Stimulated activated naive B cell treated with anti-CD40 and anti-IgM and Interleukin-4, amounts not matched to agents 10 μg/mL and 1 μg/mL and 100 μg/mL, for 72 hours (primary cell): ENCODE data around the gene MPDZ.
A peak's percentile ranks its signal among the peaks of the same experiment; 100 is the strongest.

Experiments used
- ATAC-seq, 2 donors: fragments of 150-1000 bp; cut with Tn5 transposase; replicated peaks; 2 replicates each; pipeline ENCODE4 v1.10.0; 2021; ENCODE audit warnings: moderate library complexity in 1 of 2
- DNase-seq: peaks from one replicate; pipeline ENCODE4 v3.0.0; 2021
- H3K27ac Mint-ChIP-seq: one replicate; pipeline ENCODE4 v1.8.0; 2022; ENCODE audit warnings: mild to moderate bottlenecking, mixed read lengths
- H3K27me3 Mint-ChIP-seq, 2 donors: one replicate each; pipeline ENCODE4 v1.8.0; 2022; ENCODE audit warnings: mixed read lengths in 2 of 2
- H3K36me3 Mint-ChIP-seq, 2 donors: one replicate each; pipeline ENCODE4 v1.8.0; 2022; ENCODE audit warnings: mixed read lengths in 2 of 2, mild to moderate bottlenecking in 1 of 2
- H3K4me1 Mint-ChIP-seq, 2 donors: one replicate each; pipeline ENCODE4 v1.8.0; 2022; ENCODE audit warnings: mixed read lengths in 2 of 2, mild to moderate bottlenecking in 1 of 2
- H3K4me3 Mint-ChIP-seq, 2 donors: one replicate each; pipeline ENCODE4 v1.8.0; 2022; ENCODE audit warnings: mild to moderate bottlenecking in 2 of 2, mixed read lengths in 2 of 2, moderate library complexity in 1 of 2
- H3K9me3 Mint-ChIP-seq, 2 donors: one replicate each; pipeline ENCODE4 v1.8.0; 2022; ENCODE audit warnings: mixed read lengths in 2 of 2, mild to moderate bottlenecking in 1 of 2

The MPDZ gene, protein sequence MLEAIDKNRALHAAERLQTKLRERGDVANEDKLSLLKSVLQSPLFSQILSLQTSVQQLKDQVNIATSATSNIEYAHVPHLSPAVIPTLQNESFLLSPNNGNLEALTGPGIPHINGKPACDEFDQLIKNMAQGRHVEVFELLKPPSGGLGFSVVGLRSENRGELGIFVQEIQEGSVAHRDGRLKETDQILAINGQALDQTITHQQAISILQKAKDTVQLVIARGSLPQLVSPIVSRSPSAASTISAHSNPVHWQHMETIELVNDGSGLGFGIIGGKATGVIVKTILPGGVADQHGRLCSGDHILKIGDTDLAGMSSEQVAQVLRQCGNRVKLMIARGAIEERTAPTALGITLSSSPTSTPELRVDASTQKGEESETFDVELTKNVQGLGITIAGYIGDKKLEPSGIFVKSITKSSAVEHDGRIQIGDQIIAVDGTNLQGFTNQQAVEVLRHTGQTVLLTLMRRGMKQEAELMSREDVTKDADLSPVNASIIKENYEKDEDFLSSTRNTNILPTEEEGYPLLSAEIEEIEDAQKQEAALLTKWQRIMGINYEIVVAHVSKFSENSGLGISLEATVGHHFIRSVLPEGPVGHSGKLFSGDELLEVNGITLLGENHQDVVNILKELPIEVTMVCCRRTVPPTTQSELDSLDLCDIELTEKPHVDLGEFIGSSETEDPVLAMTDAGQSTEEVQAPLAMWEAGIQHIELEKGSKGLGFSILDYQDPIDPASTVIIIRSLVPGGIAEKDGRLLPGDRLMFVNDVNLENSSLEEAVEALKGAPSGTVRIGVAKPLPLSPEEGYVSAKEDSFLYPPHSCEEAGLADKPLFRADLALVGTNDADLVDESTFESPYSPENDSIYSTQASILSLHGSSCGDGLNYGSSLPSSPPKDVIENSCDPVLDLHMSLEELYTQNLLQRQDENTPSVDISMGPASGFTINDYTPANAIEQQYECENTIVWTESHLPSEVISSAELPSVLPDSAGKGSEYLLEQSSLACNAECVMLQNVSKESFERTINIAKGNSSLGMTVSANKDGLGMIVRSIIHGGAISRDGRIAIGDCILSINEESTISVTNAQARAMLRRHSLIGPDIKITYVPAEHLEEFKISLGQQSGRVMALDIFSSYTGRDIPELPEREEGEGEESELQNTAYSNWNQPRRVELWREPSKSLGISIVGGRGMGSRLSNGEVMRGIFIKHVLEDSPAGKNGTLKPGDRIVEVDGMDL (N-terminal part only)

DNA sequence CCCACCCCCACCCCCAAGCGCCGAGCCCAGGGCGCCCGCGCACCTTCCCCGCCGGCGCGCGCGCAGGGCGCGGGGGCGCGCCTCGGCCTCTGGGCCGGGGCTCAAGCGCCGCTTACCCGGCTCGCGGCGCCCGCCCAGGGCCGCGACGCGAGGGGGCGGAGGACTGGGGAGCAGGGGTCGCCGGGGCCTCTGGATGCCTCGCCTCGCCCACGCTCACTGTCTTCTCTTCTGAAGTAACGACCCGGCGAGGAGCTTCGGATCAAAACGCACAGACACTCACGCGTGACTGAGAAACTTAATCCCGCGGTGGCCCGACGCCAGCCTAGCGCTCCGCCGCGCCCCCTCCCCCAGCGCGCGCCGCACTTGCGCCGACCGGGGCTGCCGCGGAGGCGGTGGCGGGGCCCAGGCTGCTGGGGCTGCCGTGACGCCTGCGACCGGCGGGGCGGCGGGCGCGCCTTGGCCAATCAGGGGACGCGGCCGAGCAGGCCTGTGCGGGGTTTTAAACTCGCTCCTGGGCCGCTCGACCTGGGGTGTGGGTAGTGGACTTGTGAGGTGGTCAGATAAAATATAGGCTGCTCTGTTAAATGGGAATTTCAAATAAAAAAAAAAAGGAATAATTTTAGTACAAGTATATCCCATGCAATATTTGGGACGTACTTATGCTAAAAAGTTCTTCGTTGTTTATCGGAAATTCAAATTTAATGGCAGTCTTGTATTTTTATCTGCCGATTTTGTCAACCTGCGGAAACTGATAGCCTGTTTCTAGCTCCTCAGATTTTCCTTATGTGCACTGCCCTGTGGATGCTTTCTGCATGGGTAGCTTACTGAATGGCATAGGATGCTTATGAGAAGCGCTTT lies at the start of gene MPDZ:
MPDZ (minus strand) TSS at position 409 of the 858 bp plus-strand sequence. CDS start 29,377 bp downstream, outside the sequence.
- DNase-seq (no peak), ATAC-seq (no peak)
- H3K27ac Mint-ChIP-seq, result no peak within 1 kb of the TSS
- peak within 1 kb of the TSS in 1 of 2 donors; percentile 3 for H3K4me3 Mint-ChIP-seq
- H3K4me1 Mint-ChIP-seq, result no peaks in the 10 kb centered on the region
- H3K27me3 Mint-ChIP-seq, result peaks cover 19 to 45% of the 10 kb centered on the region in 2 donors
- H3K36me3 Mint-ChIP-seq, result no peaks in the 10 kb centered on the region
- H3K9me3 Mint-ChIP-seq, result peaks cover 4 to 9% of the 10 kb centered on the region in 2 donors

DNA sequence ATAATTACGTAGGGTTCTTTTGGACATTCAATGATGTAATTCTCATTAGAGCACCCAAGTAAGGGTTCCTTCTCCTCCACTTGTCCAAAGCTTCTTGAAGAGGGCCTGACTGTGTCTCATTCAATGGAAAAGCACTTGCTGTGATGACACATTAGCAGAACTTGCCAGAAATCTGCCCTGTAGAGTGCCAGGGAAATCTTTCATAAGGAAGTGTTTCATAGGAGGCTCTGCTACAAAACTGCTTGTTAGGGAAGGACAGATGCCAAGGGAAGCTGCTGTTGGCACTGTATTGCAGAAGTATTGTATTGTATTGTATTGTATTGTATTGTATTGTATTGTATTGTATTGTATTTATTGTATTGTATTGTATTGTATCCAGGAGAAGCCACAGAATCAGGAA lies 45.5 kb upstream of the MPDZ start:
- Mint-ChIP-seq H3K4me1 (no peaks in the 10 kb centered on the region), H3K27me3 (no peaks in the 10 kb centered on the region), H3K4me3 (no peak overlapping the region), H3K9me3 (peaks cover 0 to 6% of the 10 kb centered on the region in 2 donors), H3K27ac (no peak overlapping the region), H3K36me3 (no peaks in the 10 kb centered on the region)
- DNase-seq (no peak), ATAC-seq (no peak)

DNA sequence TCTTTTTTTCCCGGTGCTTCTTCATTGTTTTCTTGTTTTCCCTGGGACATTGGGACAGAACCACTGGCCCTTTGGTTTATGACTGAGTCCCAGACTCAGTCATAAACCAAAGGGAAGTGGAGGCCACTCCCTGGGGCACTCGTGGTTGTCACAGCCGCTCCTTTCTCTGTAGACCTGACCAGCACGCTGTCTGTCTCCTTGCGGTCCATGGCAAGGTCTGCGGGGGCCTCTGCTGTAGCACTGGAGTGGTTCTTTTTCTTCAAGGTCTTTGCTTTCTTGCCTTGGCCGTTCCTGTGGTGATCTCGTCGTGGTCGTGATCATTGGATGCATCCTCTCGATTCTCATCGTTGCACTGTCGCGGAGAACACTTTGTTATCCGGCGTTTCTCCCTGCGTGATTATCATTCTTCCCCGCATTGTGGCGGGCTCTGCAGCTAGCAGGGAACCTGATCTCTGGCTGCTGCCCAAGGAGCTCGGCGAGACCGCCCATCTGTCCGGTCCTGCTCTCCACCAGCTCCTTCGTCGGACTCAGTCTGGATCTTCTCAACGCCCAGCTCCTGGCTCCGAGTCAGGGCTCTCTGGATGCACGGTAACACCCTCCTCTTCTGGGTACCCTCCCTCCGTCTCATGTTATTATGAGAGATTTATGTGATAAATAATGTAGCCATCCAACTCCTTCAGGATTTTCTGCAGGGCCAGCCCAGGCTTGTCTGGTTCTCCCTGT lies 43.5 kb upstream of the MPDZ start:
- H3K9me3 Mint-ChIP-seq, result peaks cover 4 to 10% of the 10 kb centered on the region in 2 donors
- ATAC-seq (no peak), DNase-seq (no peak)
- no peaks in the 10 kb centered on the region for H3K27me3 Mint-ChIP-seq
- no peaks in the 10 kb centered on the region for H3K36me3 Mint-ChIP-seq
- no peak overlapping the region for H3K4me3 Mint-ChIP-seq
- no peak overlapping the region for H3K27ac Mint-ChIP-seq
- H3K4me1 Mint-ChIP-seq, result no peaks in the 10 kb centered on the region

DNA sequence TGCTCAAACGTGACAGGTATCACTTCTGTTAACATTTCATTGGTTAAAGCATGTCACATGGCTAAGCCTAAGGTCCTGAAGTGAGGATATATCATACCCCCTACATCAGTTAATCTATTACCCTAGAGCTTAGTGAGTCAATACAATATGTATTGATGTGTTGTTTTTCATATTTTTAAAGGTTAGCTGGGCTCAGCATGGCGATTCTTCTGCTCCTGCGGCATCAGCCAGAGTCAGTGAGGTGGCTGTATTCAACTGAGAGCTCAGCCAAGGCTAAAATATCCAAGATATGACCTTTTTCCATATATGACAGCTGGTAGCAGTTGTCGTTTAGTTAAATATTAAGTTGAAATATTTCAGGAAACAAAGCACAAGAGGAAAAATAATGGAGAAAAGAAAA lies 38.5 kb upstream of the MPDZ start:
- Mint-ChIP-seq H3K27ac (no peak overlapping the region), H3K9me3 (peaks cover 8 to 10% of the 10 kb centered on the region in 2 donors), H3K36me3 (no peaks in the 10 kb centered on the region), H3K4me1 (no peaks in the 10 kb centered on the region), H3K4me3 (no peak overlapping the region), H3K27me3 (no peaks in the 10 kb centered on the region)
- DNase-seq (no peak), ATAC-seq (no peak)

DNA sequence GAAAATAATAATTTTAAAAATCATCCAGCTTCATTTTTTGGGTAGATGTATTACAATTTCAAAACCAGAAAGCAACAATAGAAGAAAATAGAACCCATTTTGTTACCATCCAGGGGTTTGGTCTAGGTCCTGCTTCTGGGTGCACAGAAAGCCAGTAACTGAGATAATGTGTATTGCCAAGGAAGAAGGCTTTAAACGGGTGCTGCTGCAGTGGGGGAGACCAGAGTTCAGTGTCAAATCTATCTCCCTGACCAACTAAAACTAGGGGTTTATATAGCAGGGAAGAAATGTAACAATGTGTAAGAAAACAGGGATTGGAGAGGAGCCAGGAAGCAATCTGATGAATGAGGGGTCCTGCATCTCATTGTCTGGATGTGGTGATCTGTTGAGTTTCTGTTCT lies 17.5 kb upstream of the MPDZ start:
- ATAC-seq, result no peak

DNA sequence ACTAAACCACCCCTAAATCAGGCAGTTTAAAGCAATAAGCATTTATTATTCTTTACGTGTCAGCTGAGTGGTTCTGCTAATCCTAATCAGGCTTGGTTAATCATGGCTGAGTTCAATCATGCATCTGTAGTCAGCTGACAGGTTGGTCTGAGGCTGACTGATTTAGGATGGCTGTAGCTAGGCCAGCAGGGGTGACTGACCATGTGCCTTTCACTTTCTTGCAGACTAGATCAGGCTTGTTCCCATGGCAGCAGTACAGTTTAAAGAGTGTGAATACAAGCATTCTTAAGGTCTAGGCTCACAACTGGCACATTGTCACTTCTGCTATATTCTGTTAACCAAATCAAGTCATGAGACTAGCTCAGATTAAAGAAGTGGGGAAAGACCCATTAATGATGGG lies 16.1 kb upstream of the MPDZ start:
- Mint-ChIP-seq H3K4me1 (no peaks in the 10 kb centered on the region), H3K9me3 (peaks cover 6 to 11% of the 10 kb centered on the region in 2 donors), H3K4me3 (no peak overlapping the region), H3K27ac (no peak overlapping the region), H3K27me3 (no peaks in the 10 kb centered on the region), H3K36me3 (no peaks in the 10 kb centered on the region)
- DNase-seq (no peak), ATAC-seq (no peak)

More for the DNA sequence above, 17.5 kb upstream of the MPDZ start:
- H3K4me3 Mint-ChIP-seq, result no peak overlapping the region
- no peaks in the 10 kb centered on the region for H3K36me3 Mint-ChIP-seq
- no peaks in the 10 kb centered on the region for H3K27me3 Mint-ChIP-seq
- no peak for DNase-seq
- peaks cover 8 to 11% of the 10 kb centered on the region in 2 donors for H3K9me3 Mint-ChIP-seq
- H3K27ac Mint-ChIP-seq, result no peak overlapping the region
- H3K4me1 Mint-ChIP-seq, result no peaks in the 10 kb centered on the region

DNA sequence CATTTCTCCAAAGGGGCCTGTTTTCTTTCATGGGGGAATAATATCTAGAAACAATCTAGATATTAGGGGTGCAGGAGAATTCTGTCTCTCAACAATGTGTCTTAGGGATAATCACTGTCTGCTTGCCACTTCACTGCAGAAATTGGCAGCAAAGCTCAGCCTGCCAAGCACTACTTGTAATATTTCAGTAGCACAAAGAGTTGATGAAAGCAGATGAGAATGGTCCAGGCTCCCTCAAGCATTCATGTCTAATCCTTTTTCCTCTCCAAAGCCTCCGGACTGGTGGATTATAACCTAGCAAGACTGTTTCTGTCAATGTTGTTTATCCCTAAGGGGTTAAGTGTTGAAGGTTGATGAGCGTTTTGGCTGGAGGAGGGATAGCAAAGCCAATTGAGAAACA lies 13.3 kb upstream of the MPDZ start:
- Mint-ChIP-seq H3K27me3 (no peaks in the 10 kb centered on the region), H3K27ac (no peak overlapping the region), H3K4me1 (no peaks in the 10 kb centered on the region), H3K36me3 (no peaks in the 10 kb centered on the region), H3K4me3 (no peak overlapping the region), H3K9me3 (peaks cover 4 to 6% of the 10 kb centered on the region in 2 donors)
- ATAC-seq, result no peak
- DNase-seq, result no peak

DNA sequence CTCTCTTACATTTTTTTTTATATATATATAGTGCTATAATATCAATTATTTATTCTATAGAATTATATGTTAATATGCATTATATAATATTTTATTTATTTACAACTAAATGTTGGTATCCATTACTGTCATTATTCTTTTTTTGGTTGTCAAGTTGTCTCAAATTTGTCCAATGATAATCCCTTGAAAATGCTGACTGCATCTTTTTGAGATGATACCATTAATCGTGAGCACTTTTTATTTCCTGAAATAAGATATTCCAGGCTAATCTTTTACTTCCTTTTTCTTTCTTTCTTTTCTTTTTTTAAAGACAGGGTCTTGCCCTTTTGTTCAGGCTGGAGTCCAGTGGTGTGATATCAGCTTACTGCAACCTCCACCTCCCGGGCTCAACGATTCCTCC lies 12.7 kb upstream of the MPDZ start:
- no peak for DNase-seq
- no peak for ATAC-seq

DNA sequence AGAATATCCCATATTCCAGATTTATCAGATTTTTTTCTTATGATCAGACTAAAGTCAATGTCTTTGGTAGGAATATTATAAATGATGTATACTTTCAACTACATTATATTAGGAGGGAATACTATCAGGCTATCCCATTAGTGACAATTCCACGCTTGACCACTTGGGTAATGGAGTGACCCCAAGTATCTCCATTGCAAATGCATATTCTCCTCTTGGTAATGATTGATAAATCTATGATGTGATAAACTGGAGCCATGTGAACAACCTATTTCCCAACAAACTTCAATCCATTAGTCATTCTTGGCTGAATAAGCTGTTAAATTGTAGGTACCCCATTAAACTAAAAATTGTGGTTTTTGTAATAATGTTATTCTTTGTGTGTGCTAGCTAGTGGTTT lies 12.2 kb upstream of the MPDZ start:
- DNase-seq (no peak), ATAC-seq (no peak)
- no peaks in the 10 kb centered on the region for H3K36me3 Mint-ChIP-seq
- H3K4me3 Mint-ChIP-seq, result no peak overlapping the region
- H3K9me3 Mint-ChIP-seq, result peaks cover 3 to 4% of the 10 kb centered on the region in 2 donors
- H3K27ac Mint-ChIP-seq, result no peak overlapping the region
- H3K4me1 Mint-ChIP-seq, result no peaks in the 10 kb centered on the region
- no peaks in the 10 kb centered on the region for H3K27me3 Mint-ChIP-seq

More for the DNA sequence above, 12.7 kb upstream of the MPDZ start:
- Mint-ChIP-seq H3K9me3 (peaks cover 6% of the 10 kb centered on the region in 2 donors), H3K27ac (no peak overlapping the region), H3K4me3 (no peak overlapping the region), H3K4me1 (no peaks in the 10 kb centered on the region), H3K27me3 (no peaks in the 10 kb centered on the region), H3K36me3 (no peaks in the 10 kb centered on the region)

DNA sequence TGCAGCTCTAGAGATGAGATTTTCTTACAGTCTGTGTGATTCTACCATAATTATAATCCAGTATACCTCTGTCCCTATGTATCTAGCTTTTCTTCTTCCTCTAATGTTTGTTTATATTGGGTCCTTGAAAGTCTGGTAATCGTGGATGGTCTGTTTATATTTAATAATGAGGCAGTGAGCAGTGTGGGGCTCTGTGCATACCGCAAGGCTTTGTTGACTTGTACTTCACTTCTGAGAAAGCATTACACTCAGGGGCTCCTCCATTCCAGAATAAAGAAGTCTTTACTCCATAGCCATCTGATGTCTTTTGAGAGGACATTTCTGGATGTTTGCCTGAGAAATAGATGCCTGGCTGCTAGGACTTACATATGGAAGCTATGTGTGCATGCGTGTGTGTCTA lies 4.5 kb upstream of the MPDZ start:
- peak in 1 of 2 donors; percentile 23 for ATAC-seq
- DNase-seq, result no peak
- H3K4me3 Mint-ChIP-seq, result no peak overlapping the region
- H3K27me3 Mint-ChIP-seq, result peaks cover 8 to 17% of the 10 kb centered on the region in 2 donors
- no peak overlapping the region for H3K27ac Mint-ChIP-seq
- H3K9me3 Mint-ChIP-seq, result peaks cover 0 to 4% of the 10 kb centered on the region in 2 donors
- no peaks in the 10 kb centered on the region for H3K4me1 Mint-ChIP-seq
- no peaks in the 10 kb centered on the region for H3K36me3 Mint-ChIP-seq

DNA sequence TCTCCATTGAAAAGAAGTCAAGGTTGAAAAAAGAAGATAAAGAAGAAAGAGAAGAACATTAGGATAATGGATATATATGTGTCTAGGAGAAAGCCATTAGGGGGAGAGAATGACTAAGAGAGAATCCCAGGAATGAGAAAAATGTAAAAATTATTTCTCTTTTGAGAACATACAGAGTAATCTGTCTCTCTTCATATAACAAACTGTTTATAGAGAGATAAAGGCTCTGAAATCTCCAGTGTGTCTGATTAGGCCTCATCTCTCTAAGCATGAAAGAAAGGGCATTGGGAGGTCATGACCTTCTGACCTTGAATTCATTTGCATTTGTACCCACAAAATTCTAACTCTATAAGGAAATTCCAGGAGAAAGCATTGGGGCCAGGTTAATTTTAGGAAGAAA lies 3.5 kb upstream of the MPDZ start:
- Mint-ChIP-seq H3K36me3 (no peaks in the 10 kb centered on the region), H3K27ac (no peak overlapping the region), H3K27me3 (peaks cover 14 to 24% of the 10 kb centered on the region in 2 donors), H3K4me1 (no peaks in the 10 kb centered on the region), H3K4me3 (no peak overlapping the region), H3K9me3 (peaks cover 0 to 6% of the 10 kb centered on the region in 2 donors)
- no peak for ATAC-seq
- no peak for DNase-seq

DNA sequence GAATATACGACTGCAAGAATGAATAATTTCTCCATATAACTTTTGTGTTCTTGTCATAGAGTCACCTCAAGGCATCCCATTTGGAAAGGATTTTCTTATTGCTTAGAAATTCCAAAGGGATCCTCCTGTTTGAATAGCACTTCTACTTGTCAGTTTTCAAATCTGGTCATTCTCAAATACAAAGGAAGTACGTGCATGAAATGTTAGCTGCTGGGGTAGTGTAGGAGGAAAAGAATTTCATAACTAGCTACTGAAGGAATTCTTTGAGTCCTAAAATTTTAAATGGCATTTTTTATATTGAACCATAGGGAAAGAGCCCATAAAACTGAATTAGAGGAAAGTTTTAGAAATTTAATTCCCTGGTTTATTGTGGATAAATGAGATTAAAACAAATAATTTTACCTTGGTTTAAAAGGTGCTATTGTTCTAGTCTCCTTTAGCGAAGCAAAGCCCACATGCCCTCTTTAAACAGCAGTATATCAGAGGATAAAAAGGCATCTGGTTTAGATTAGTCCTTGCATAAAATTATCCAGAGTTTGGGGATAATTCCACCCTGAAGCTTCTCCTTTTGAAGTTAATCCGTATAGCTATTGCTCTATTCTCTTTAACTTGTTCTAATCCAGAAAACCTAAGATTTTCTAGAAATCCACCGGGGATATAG lies 2.0 kb upstream of the MPDZ start:
- Mint-ChIP-seq H3K36me3 (no peaks in the 10 kb centered on the region), H3K4me3 (no peak overlapping the region), H3K27me3 (peaks cover 19 to 39% of the 10 kb centered on the region in 2 donors), H3K9me3 (peaks cover 4 to 9% of the 10 kb centered on the region in 2 donors), H3K4me1 (no peaks in the 10 kb centered on the region), H3K27ac (no peak overlapping the region)
- no peak for ATAC-seq
- DNase-seq, result no peak
